T-helper 2 cell treated with Interferon-gamma antibody and Interleukin-4, amounts not matched to agents 5 μg/mL and 100 μg/mL, for 36 hours (primary cell): ENCODE measurements around the gene TRDMT1.
"Not testable (repeated sequence)": the region's sequence is repeated elsewhere in the genome, so short reads cannot be mapped to it uniquely, and the experiment has no call there.

ENCODE experiments used
- DNase-seq: peaks from one replicate; pipeline ENCODE4 v3.0.0; 2021; ENCODE audit warnings: low spot score
- H3K27ac Mint-ChIP-seq: one replicate; pipeline ENCODE4 v1.8.0; 2021; ENCODE audit warnings: mild to moderate bottlenecking, mixed read lengths
- H3K27me3 Mint-ChIP-seq: one replicate; pipeline ENCODE4 v1.8.0; 2021; ENCODE audit warnings: low read depth, mixed read lengths
- H3K36me3 Mint-ChIP-seq: one replicate; pipeline ENCODE4 v1.8.0; 2021; ENCODE audit warnings: low read depth, mixed read lengths
- H3K4me1 Mint-ChIP-seq: one replicate; pipeline ENCODE4 v1.8.0; 2021; ENCODE audit warnings: low read depth, mixed read lengths
- H3K4me3 Mint-ChIP-seq: one replicate; pipeline ENCODE4 v1.8.0; 2022; ENCODE audit warnings: mild to moderate bottlenecking, moderate library complexity, mixed read lengths
- H3K9me3 Mint-ChIP-seq: one replicate; pipeline ENCODE4 v1.8.0; 2021; ENCODE audit warnings: mixed read lengths

The TRDMT1 gene

GRCh38 chr10:17115683-17116082 is 85.8 kb downstream of the TRDMT1 start:
- DNase-seq: no peak

GRCh38 chr10:17114878-17115444 is 86.5 kb downstream of the TRDMT1 start:
- H3K4me1 Mint-ChIP-seq, DNase-seq: not testable (repeated sequence)

More at GRCh38 chr10:17115683-17116082, 85.8 kb downstream of the TRDMT1 start:
- H3K4me1 Mint-ChIP-seq: peaks cover 4% of the 10 kb centered on the region
- no peak overlapping the region for H3K4me3 Mint-ChIP-seq
- H3K36me3 Mint-ChIP-seq: no peaks in the 10 kb centered on the region
- peaks cover 9% of the 10 kb centered on the region for H3K27me3 Mint-ChIP-seq
- H3K9me3 Mint-ChIP-seq: no peaks in the 10 kb centered on the region
- no peak overlapping the region for H3K27ac Mint-ChIP-seq

DNA sequence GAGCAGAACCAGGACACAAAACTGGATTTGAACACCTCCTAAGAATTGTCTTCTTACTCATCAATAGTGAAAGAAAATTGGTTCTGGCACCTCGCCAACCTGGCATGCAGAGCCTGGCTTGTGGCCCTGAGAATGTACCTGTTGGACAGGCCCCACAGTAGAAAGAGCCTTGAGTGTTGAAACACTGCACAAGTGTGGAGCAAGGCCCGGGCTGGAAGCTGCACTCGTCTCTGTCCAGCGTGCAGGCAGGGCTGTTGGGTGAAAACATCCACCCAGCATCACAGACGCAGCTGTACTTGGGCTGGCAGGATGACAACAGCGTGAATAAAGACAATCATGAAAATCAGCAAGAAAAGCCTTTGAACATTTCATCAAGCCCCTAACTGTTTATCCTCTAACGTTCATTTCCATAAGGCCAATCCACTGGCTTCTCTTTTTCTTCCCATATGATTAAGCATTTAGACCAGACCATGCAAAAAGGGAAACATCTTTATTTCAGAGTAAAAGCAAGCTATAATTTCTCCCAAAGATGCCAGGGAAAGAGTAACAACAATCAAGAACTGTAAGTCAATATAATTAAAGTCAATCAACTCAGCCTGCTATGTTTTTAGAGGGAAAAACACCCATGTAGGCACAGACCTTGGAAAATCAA is 87.5 kb downstream of the TRDMT1 start:
- Mint-ChIP-seq H3K27me3 (peaks cover 4% of the 10 kb centered on the region), H3K27ac (no peak overlapping the region), H3K36me3 (no peaks in the 10 kb centered on the region), H3K4me3 (no peak overlapping the region), H3K9me3 (no peaks in the 10 kb centered on the region), H3K4me1 (peaks cover 4% of the 10 kb centered on the region)
- no peak for DNase-seq

More at GRCh38 chr10:17114878-17115444, 86.5 kb downstream of the TRDMT1 start:
- H3K36me3 Mint-ChIP-seq, H3K4me3 Mint-ChIP-seq, H3K27ac Mint-ChIP-seq, H3K9me3 Mint-ChIP-seq, H3K27me3 Mint-ChIP-seq: not testable (repeated sequence)

DNA sequence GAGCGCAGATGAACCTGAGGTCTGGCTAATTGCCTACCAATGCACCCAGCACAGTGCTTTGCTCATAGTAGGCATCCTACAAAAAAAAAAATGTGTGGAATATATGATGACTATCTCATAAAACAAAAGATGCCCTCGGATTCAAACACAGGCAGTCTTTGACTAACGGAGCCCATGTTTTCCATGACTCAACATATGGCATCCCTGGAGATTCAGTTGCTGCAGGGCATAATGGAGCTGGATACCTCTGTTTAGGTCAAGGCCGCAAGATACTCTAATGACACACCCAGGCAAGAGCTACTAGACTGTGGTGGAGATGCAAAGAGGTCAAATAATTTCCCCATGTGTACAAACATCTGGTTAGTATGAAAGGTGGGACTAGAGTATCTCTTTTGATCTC is 88.1 kb downstream of the TRDMT1 start:
- Mint-ChIP-seq H3K36me3 (no peaks in the 10 kb centered on the region), H3K4me1 (peaks cover 4% of the 10 kb centered on the region), H3K27ac (no peak overlapping the region), H3K4me3 (no peak overlapping the region), H3K27me3 (peaks cover 5% of the 10 kb centered on the region), H3K9me3 (no peaks in the 10 kb centered on the region)
- no peak for DNase-seq

- Mint-ChIP-seq H3K4me1 (peaks cover 4% of the 10 kb centered on the region), H3K27ac (no peak overlapping the region), H3K36me3 (no peaks in the 10 kb centered on the region), H3K9me3 (no peaks in the 10 kb centered on the region), H3K27me3 (peaks cover 2% of the 10 kb centered on the region), H3K4me3 (no peak overlapping the region)
- no peak for DNase-seq
Measured at GRCh38 chr10:17112566-17112965, 88.9 kb downstream of the TRDMT1 start.

DNA sequence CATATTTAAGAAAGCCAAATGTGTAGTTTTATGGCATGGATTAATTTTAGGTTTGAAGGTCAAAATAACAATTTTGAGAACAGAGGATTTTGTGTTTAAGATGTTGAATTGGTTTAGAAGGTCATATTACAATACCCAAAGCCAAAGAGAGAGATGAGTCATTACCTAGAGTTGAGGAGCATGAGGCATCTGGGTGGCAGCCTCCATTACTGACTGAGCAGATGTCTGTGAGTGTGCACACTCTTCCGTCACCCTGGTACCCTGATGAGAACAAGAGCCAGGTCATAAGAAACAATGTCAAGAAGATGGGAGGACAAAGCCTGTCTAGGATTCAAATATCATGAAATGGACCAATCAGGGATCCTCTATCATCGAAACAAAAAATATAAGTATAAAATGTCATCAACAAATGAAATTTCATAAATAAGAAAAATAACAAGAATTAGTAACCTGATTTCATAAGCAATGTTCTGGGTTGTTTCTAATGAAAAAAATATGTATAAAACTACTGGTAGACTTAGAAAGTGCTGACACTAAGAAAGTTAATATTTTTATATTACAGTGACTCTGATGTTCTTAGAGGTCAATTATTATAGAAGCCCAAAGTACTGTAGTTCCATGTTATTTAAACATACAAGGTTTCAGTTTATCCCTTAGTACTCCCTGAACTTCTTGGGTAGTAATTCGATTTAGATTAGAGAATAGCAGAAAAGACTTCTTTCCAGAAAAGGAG is 91.8 kb downstream of the TRDMT1 start:
- Mint-ChIP-seq H3K27ac (no peak overlapping the region), H3K36me3 (no peaks in the 10 kb centered on the region), H3K27me3 (peaks cover 2% of the 10 kb centered on the region), H3K4me3 (no peak overlapping the region), H3K4me1 (no peaks in the 10 kb centered on the region), H3K9me3 (no peaks in the 10 kb centered on the region)
- DNase-seq: no peak

DNA sequence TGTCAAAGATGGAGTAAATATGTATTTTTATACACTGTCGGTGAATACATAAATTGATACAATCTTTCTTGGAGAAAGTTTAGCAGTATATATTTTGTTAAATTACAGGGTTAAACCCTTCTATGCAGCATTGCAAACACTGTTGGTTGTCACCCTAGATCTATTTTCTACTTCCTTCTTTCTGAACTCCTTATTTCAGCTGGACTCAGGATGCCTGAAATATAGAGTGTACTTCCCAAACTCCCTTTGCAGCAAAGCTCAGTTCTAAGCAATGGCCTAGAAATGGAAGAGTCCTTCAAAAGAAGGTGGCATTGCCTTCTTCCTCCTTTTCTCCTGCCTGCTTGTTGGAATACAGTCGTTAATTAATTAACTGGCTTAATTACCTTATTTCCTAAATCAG is 92.4 kb downstream of the TRDMT1 start:
- Mint-ChIP-seq H3K27me3 (peaks cover 2% of the 10 kb centered on the region), H3K9me3 (no peaks in the 10 kb centered on the region), H3K27ac (no peak overlapping the region), H3K36me3 (no peaks in the 10 kb centered on the region), H3K4me1 (no peaks in the 10 kb centered on the region), H3K4me3 (no peak overlapping the region)
- no peak for DNase-seq

DNA sequence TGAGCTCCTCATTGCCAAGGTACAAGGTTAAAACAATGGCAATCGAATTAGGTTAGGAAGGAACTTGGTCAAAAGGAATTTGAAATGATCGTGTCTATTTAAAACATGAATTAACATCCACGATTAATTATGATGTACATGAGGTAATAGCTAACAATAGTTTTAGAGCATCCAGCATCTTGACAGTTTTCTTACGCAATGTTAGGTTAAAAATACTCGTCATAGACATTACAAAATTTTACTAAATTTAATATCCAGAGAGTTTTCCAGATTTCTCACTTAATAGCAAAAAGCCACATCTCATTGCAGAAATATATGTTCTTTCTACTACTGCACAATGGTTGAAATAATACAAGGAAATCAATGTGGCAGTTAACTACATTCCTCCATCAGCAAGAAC is 94.5 kb downstream of the TRDMT1 start:
- Mint-ChIP-seq H3K36me3 (no peaks in the 10 kb centered on the region), H3K4me1 (no peaks in the 10 kb centered on the region), H3K9me3 (no peaks in the 10 kb centered on the region), H3K4me3 (no peak overlapping the region), H3K27me3 (peaks cover 2% of the 10 kb centered on the region), H3K27ac (no peak overlapping the region)
- DNase-seq: no peak

DNA sequence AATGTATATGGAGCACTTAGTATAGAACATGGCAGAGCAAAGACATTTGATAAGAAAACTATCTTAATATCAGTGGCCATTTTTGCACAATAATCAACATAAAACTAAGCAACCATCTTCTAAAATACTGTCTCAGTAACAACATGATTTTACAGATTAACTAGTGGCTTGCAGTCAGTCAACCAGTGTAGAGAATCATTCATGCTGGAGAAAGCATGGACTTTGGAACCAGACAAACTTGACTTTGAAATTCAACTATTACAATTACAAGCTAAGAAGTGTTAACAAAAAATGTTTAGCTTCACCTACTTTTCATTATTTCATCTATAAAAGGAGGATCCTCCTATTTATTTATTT is 99.6 kb downstream of the TRDMT1 start:
- Mint-ChIP-seq H3K27me3 (no peaks in the 10 kb centered on the region), H3K9me3 (no peaks in the 10 kb centered on the region), H3K4me3 (no peak overlapping the region), H3K4me1 (no peaks in the 10 kb centered on the region), H3K27ac (no peak overlapping the region), H3K36me3 (no peaks in the 10 kb centered on the region)
- DNase-seq: no peak

- Mint-ChIP-seq H3K27ac (no peak overlapping the region), H3K9me3 (no peaks in the 10 kb centered on the region), H3K4me1 (no peaks in the 10 kb centered on the region), H3K36me3 (no peaks in the 10 kb centered on the region), H3K4me3 (no peak overlapping the region), H3K27me3 (no peaks in the 10 kb centered on the region)
- DNase-seq: no peak
Measured at GRCh38 chr10:17101257-17101909, 100.1 kb downstream of the TRDMT1 start.

GRCh38 chr10:17100586-17100985 is 100.9 kb downstream of the TRDMT1 start:
- DNase-seq: no peak
- no peaks in the 10 kb centered on the region for H3K4me1 Mint-ChIP-seq
- H3K4me3 Mint-ChIP-seq: no peak overlapping the region
- H3K27ac Mint-ChIP-seq: no peak overlapping the region
- no peaks in the 10 kb centered on the region for H3K9me3 Mint-ChIP-seq
- H3K36me3 Mint-ChIP-seq: no peaks in the 10 kb centered on the region
- H3K27me3 Mint-ChIP-seq: peaks cover 3% of the 10 kb centered on the region

- no peak for DNase-seq
- H3K36me3 Mint-ChIP-seq: peaks cover 2% of the 10 kb centered on the region
- no peak overlapping the region for H3K4me3 Mint-ChIP-seq
- H3K27ac Mint-ChIP-seq: no peak overlapping the region
- H3K9me3 Mint-ChIP-seq: peaks cover 4% of the 10 kb centered on the region
- H3K4me1 Mint-ChIP-seq: no peaks in the 10 kb centered on the region
- H3K27me3 Mint-ChIP-seq: peaks cover 4% of the 10 kb centered on the region
Measured at GRCh38 chr10:17098012-17098411, 103.5 kb downstream of the TRDMT1 start.
